Fibroblast of pulmonary artery (primary cell): ENCODE results near the gene EEF2K.

Experiments
- DNase-seq: peaks from one replicate; pipeline ENCODE4 v3.0.0-alpha.2; 2010; ENCODE audit warnings: low read depth
- H3K4me3 ChIP-seq: replicated peaks from 2 replicates; pipeline ENCODE4 v1.5.1; 2011; ENCODE audit warnings: low read depth, mild to moderate bottlenecking, control low read depth, low read length, moderate library complexity
- TF ChIP-seq, protein P1 (sequence below): IDR thresholded peaks from 2 replicates; pipeline ENCODE4 v1.5.1; 2011; ENCODE audit warnings: mild to moderate bottlenecking, control low read depth, low read length, inconsistent platforms; ENCODE audit errors: missing control alignments

The EEF2K gene

DNA sequence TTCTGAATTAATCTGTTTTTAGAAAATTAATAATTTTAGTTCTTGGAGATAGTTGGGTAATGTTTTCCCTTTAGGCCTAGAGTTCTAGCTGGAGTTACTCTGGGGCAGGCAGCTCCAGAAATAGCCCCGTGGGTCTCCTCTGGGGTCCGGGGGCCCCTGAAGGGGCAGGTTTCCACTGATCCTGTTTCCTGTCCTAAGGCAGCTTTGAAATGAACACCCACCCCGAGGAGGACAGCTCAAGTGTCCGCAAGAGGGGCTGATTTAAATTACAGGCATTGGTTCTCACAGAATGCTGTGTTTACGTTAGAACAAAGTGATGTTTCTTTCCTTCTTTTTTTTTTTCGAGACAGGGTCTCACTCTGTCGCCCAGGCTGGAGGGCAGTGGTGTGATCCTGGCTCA lies 23.8 kb downstream of the EEF2K start:
- TF ChIP-seq, protein P1, sequence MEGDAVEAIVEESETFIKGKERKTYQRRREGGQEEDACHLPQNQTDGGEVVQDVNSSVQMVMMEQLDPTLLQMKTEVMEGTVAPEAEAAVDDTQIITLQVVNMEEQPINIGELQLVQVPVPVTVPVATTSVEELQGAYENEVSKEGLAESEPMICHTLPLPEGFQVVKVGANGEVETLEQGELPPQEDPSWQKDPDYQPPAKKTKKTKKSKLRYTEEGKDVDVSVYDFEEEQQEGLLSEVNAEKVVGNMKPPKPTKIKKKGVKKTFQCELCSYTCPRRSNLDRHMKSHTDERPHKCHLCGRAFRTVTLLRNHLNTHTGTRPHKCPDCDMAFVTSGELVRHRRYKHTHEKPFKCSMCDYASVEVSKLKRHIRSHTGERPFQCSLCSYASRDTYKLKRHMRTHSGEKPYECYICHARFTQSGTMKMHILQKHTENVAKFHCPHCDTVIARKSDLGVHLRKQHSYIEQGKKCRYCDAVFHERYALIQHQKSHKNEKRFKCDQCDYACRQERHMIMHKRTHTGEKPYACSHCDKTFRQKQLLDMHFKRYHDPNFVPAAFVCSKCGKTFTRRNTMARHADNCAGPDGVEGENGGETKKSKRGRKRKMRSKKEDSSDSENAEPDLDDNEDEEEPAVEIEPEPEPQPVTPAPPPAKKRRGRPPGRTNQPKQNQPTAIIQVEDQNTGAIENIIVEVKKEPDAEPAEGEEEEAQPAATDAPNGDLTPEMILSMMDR, result no peak
- no peak for DNase-seq
- H3K4me3 ChIP-seq, result no peak overlapping the region

DNA sequence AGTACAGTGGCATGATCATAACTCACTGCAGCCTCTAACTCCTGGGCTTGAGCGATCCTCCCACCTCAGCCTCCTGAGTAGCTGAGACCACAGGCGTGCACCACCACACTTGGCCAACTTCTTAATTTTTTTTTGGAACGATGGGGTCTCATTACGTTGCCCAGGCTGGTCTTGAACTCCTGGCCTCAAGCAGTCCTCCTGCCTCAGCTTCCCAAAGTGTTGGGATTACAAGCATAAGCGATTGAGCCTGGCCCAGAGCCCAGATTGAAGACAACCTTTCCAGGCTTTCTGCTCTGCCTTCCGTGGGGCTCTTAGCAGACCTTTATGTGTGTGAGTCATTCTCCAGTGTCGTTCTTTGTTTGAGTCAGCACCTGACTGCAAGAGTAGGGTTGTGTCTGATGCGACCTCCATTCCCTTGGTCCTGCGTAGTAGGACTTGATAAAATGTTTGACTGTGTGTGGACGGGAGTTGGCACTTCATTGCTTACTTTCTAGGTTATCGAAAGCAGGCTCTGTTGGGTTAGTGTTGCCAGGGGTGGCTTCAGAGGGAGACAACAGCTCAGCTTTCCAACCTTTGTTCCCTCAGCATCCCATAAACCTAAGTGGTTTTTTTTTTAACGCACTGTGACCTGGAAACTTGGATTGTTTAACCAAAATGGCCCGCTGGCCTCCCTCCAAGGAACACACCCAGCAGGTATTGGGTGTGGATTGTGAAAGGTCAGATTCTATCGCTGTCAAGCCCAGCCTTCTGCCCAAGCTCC lies 26.4 kb downstream of the EEF2K start:
- peak; percentile 25 for DNase-seq
- TF ChIP-seq, protein P1, result no peak
- no peak overlapping the region for H3K4me3 ChIP-seq

DNA sequence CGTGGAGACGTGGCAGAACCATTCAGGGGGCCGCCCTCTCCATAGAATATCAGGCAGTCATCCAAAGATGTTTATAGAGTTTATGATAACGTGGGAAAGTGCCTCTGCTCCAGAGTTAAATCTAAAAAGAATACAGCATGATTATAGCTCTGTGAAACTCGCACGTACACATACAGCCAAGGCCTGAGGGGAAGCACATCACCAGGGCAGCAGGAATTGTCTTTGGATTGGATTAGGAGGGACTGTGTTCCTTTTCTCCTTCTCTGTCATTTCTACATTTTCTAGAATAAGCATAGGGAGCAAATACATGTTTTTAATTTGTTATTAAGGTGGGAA lies 26.9 kb downstream of the EEF2K start:
- no peak overlapping the region for H3K4me3 ChIP-seq
- no peak for DNase-seq
- TF ChIP-seq, protein P1, result no peak

DNA sequence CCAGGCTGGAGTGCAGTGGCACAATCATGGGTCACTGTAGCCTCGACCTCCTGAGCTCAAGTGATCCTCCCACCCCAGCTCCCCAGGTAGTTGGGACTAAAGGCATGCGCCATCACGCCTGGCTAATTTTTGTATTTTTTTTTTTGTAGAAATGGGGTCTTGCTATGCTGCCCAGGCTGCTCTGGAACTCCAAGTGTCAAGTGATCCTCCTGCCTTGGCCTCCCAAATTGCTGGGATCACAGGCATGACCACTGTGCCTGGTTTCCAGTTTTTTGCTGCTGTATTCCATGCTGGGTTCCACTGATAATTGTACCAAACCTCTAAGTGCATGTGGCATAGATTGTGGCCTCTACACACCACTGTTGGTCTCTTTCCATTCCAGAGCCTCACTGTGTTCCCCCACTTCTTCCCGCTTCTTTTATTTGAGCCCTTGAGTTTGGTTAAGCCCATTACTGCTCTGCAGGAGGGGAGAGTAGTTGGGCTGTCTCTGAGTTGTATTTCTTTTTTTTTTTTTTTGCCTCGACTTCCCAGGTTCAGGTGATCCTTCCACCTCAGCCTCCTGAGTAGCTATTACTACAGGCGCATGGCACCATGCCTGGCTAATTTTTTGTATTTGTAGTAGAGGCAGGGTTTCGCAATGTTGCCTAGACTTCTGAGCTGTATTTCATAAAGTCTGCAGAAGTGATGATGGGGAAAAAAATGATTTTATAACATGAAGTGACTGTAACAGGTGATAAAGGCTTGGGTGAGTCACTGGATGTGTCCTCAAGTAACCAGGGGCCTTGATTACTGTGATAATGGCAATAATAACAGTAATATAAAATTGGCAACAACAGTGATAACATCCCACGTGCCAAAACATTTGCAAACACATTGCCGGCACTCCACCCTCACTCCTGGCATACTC lies 30.0 kb downstream of the EEF2K start:
- no peak overlapping the region for H3K4me3 ChIP-seq
- peak; percentile 52 for DNase-seq
- TF ChIP-seq, protein P1, result no peak

DNA sequence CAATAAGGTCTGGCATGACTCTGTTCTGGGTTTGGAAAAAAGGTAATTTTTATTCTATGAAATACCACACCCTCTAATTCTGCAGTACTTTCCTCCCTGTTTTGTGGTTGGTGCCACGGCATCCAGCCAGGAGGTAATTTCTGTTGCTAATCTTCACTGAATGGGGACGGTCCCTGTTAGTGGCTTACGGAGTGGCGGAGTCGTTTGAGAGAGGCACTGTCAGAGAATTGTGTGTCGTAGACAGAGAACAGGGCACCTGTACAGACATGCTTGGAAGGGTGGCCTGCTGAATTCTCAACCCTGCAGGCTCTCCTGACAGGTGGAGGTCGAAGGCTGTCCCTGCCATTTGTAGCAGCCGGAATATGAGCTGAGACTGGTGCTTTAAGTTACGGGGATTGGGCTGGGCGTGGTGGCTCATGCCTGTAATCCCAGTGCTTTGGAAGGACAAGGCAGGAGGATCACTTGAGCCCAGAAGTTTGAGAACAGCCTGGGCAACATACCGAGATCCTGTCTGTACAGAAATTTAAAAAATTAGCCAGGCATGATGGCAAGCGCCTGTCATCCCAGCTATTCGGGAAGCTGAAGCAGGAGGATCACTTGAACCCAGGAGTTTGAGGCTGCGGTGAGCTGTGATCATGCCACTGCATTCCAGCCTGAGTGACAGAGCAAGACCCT lies 33.2 kb downstream of the EEF2K start:
- TF ChIP-seq, protein P1, result no peak
- no peak for DNase-seq
- no peak overlapping the region for H3K4me3 ChIP-seq

DNA sequence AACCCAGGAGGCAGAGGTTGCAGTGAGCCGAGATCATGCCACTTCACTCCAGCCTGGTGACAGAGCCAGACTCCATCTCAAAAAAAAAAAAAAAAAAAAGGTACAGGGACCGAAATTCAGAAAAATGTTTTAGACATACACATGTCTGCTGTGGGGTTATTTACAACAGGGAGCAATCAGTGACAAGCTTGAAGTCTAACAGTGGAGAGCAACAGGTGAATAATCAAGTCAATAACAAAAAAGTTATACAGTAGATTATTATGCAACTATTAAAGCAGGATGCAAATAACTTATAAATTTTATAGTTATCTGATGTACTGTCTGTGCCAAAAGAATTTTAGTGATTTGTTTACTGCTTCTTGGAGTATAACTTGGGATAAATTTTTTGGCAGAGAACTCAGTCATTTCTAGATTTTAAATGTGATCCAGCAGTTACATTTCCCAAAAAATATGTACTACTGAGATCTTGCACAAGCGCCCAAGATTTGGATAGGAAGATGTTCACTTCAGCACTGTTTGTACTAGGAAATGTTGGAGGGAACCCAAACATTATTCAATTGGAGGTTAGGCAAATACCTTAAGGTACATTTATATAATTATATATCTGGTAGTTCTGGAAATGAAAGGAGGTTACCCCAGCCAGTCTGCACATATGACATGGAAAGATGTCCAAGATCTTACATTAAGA lies 34.1 kb downstream of the EEF2K start:
- peak; percentile 68 for DNase-seq
- TF ChIP-seq, protein P1, result no peak
- H3K4me3 ChIP-seq, result no peak overlapping the region
